Mesenchymal stem cell (in vitro differentiated cells and primary cell): ENCODE results near the gene DIO3.
A peak's percentile ranks its signal among the peaks of the same experiment; 100 is the strongest.

Source experiments
- DNase-seq: peaks from one replicate; pipeline ENCODE4 v3.0.0-alpha.2; 2013
- H2AFZ ChIP-seq: one replicate; pipeline ENCODE4 v1.6.1; 2013; ENCODE audit warnings: low read depth, mild to moderate bottlenecking, control low read depth, inconsistent platforms, low read length, moderate library complexity
- H2AK5ac ChIP-seq: 2 replicates; pipeline ENCODE4 v1.6.1; 2013; ENCODE audit warnings: low read length, moderate library complexity, mild to moderate bottlenecking, inconsistent platforms; ENCODE audit not compliant: severe bottlenecking
- H2BK120ac ChIP-seq: one replicate; pipeline ENCODE4 v1.6.1; 2013; ENCODE audit warnings: low read depth, mild to moderate bottlenecking, inconsistent platforms, low read length, moderate library complexity
- H2BK12ac ChIP-seq, 2 experiments: one replicate each; pipeline ENCODE4 v1.6.1; 2013; ENCODE audit warnings: inconsistent platforms in 2 of 2, low read length in 2 of 2, mild to moderate bottlenecking in 2 of 2, moderate library complexity in 2 of 2, control low read depth in 1 of 2
- H2BK15ac ChIP-seq: one replicate; pipeline ENCODE4 v1.6.1; 2013; ENCODE audit warnings: mild to moderate bottlenecking, low read depth, inconsistent platforms; ENCODE audit not compliant: poor library complexity, severe bottlenecking
- H2BK5ac ChIP-seq: 2 replicates; pipeline ENCODE4 v1.6.1; 2013; ENCODE audit warnings: low read depth, mild to moderate bottlenecking, low read length, control low read depth, inconsistent platforms; ENCODE audit not compliant: poor library complexity, severe bottlenecking
- H3K14ac ChIP-seq, 2 experiments: one replicate each; pipeline ENCODE4 v1.6.1; 2013; ENCODE audit warnings: inconsistent platforms in 2 of 2, low read length in 2 of 2, control low read depth in 1 of 2, mild to moderate bottlenecking in 1 of 2, moderate library complexity in 1 of 2
- H3K18ac ChIP-seq, 2 experiments: one replicate each; pipeline ENCODE4 v1.6.1; 2013; ENCODE audit warnings: inconsistent platforms in 2 of 2, low read length in 2 of 2, control low read depth in 1 of 2, low read depth in 1 of 2, mild to moderate bottlenecking in 1 of 2
- H3K23ac ChIP-seq, 2 experiments: one replicate each; pipeline ENCODE4 v1.6.1; 2013; ENCODE audit warnings: inconsistent platforms in 2 of 2, low read length in 2 of 2, mild to moderate bottlenecking in 2 of 2, moderate library complexity in 2 of 2, control low read depth in 1 of 2
- H3K27ac ChIP-seq: 2 replicates; pipeline ENCODE4 v1.5.1; 2013; ENCODE audit warnings: mild to moderate bottlenecking, moderate library complexity, low read length, control low read depth, inconsistent platforms; ENCODE audit not compliant: poor library complexity, severe bottlenecking
- H3K27me3 ChIP-seq, 2 experiments: 2 replicates each; pipeline versions ENCODE4 v1.6.1 to v1.7.0; 2013; ENCODE audit warnings: low read length in 2 of 2, mild to moderate bottlenecking in 2 of 2, moderate library complexity in 2 of 2, control low read depth in 1 of 2, inconsistent platforms in 1 of 2; ENCODE audit not compliant: control insufficient read depth in 1 of 2, insufficient read depth in 1 of 2
- H3K36me3 ChIP-seq, 2 experiments: 2 replicates each; pipeline versions ENCODE4 v1.6.1 to v1.7.0; 2013; ENCODE audit warnings: low read length in 2 of 2, control low read depth in 1 of 2, inconsistent platforms in 1 of 2, low read depth in 1 of 2, mild to moderate bottlenecking in 1 of 2; ENCODE audit not compliant: insufficient read depth in 2 of 2, control insufficient read depth in 1 of 2
- H3K4ac ChIP-seq, 2 experiments: one replicate each; pipeline ENCODE4 v1.6.1; 2013; ENCODE audit warnings: inconsistent platforms in 2 of 2, low read length in 2 of 2, mild to moderate bottlenecking in 2 of 2, moderate library complexity in 2 of 2, control low read depth in 1 of 2, low read depth in 1 of 2
- H3K4me1 ChIP-seq: 2 replicates; pipeline ENCODE4 v1.6.1; 2013; ENCODE audit warnings: low read depth, low read length, control low read depth; ENCODE audit not compliant: control insufficient read depth, insufficient read depth
- H3K4me2 ChIP-seq: 2 replicates; pipeline ENCODE4 v1.6.1; 2013; ENCODE audit warnings: low read length, mild to moderate bottlenecking, inconsistent platforms; ENCODE audit not compliant: poor library complexity, severe bottlenecking
- H3K4me3 ChIP-seq, 2 experiments: 2 replicates each; pipeline versions ENCODE4 v1.5.1 to v1.7.0; 2013; ENCODE audit warnings: low read length in 2 of 2, mild to moderate bottlenecking in 2 of 2, control low read depth in 1 of 2, low read depth in 1 of 2; ENCODE audit not compliant: insufficient read depth in 1 of 2
- H3K79me1 ChIP-seq: replicated peaks from 2 replicates; pipeline ENCODE4 v1.6.1; 2013; ENCODE audit warnings: mild to moderate bottlenecking, control low read depth, low read length, inconsistent platforms; ENCODE audit not compliant: poor library complexity, severe bottlenecking
- H3K9ac ChIP-seq: 2 replicates; pipeline ENCODE4 v1.7.0; 2013; ENCODE audit warnings: mild to moderate bottlenecking, low read length, moderate library complexity
- H3K9me3 ChIP-seq: 2 replicates; pipeline ENCODE4 v1.7.0; 2013; ENCODE audit warnings: mild to moderate bottlenecking, low read length; ENCODE audit not compliant: control insufficient read depth
- H4K8ac ChIP-seq: one replicate; pipeline ENCODE4 v1.6.1; 2013; ENCODE audit warnings: inconsistent platforms, mild to moderate bottlenecking, low read length, moderate library complexity
- H4K91ac ChIP-seq: one replicate; pipeline ENCODE4 v1.6.1; 2013; ENCODE audit warnings: mild to moderate bottlenecking, low read length, inconsistent platforms
- WGBS: methylation state at CpG from one replicate; pipeline ENCODE4 v1.1.7; 2013; ENCODE audit warnings: mixed read lengths; 5-methylcytosine and 5-hydroxymethylcytosine counted together

Gene DIO3

GRCh38 chr14:101579372-101580080 is 18.2 kb downstream of the DIO3 start:
- no peak overlapping the region for H3K9ac ChIP-seq
- no peak overlapping the region for H2BK5ac ChIP-seq
- H3K4me3 ChIP-seq = no peak overlapping the region
- H3K36me3 ChIP-seq = no peaks in the 10 kb centered on the region
- H3K4me2 ChIP-seq = no peak overlapping the region
- H4K91ac ChIP-seq = no peak overlapping the region
- no peak overlapping the region for H4K8ac ChIP-seq
- H2AFZ ChIP-seq = no peak overlapping the region
- H3K27ac ChIP-seq = no peak overlapping the region
- H3K27me3 ChIP-seq = peaks cover 13 to 74% of the 10 kb centered on the region in 2 experiments
- no peak overlapping the region for H2BK120ac ChIP-seq
- no peak overlapping the region for H3K14ac ChIP-seq
- H3K79me1 ChIP-seq = no peaks in the 10 kb centered on the region
- peaks cover 2% of the 10 kb centered on the region for H3K4me1 ChIP-seq
- DNase-seq = no peak
- H3K23ac ChIP-seq = no peak overlapping the region
- H2BK12ac ChIP-seq = no peak overlapping the region
- 79% methylated on average over 11 of the region's 11 CpGs for WGBS
- H3K18ac ChIP-seq = no peak overlapping the region
- no peak overlapping the region for H2AK5ac ChIP-seq
- H3K4ac ChIP-seq = no peak overlapping the region
- H2BK15ac ChIP-seq = no peak overlapping the region
- peaks cover 9% of the 10 kb centered on the region for H3K9me3 ChIP-seq

- Histone ChIP-seq H3K4me2 (no peak overlapping the region), H4K91ac (no peak overlapping the region), H2AK5ac (no peak overlapping the region), H4K8ac (no peak overlapping the region), H3K27ac (no peak overlapping the region), H3K9ac (no peak overlapping the region), H2BK5ac (no peak overlapping the region), H3K27me3 (peaks cover 13 to 75% of the 10 kb centered on the region in 2 experiments), H3K4me1 (peaks cover 2% of the 10 kb centered on the region), H2BK15ac (no peak overlapping the region), H3K23ac (no peak overlapping the region), H3K18ac (no peak overlapping the region), H3K36me3 (no peaks in the 10 kb centered on the region), H3K4ac (no peak overlapping the region), H2AFZ (no peak overlapping the region), H3K4me3 (no peak overlapping the region), H3K14ac (no peak overlapping the region), H3K79me1 (no peaks in the 10 kb centered on the region), H2BK120ac (no peak overlapping the region), H3K9me3 (peaks cover 9% of the 10 kb centered on the region), H2BK12ac (no peak overlapping the region)
- DNase-seq = no peak
- 88% methylated on average over 9 of the region's 9 CpGs for WGBS
These were observed 20.5 kb downstream of the DIO3 start for GRCh38 chr14:101581806-101582205.

- no peak overlapping the region for H3K9ac ChIP-seq
- H3K27me3 ChIP-seq = peaks cover 10 to 74% of the 10 kb centered on the region in 2 experiments
These were observed 21.0 kb downstream of the DIO3 start for GRCh38 chr14:101582294-101582693.

GRCh38 chr14:101583006-101583714 is 21.9 kb downstream of the DIO3 start:
- no peak overlapping the region for H2AFZ ChIP-seq
- WGBS = 87% methylated on average over 14 of the region's 18 CpGs
- no peak for DNase-seq

More at GRCh38 chr14:101582294-101582693, 21.0 kb downstream of the DIO3 start:
- Histone ChIP-seq H2BK5ac (no peak overlapping the region), H2AFZ (no peak overlapping the region), H3K4me3 (no peak overlapping the region), H4K91ac (no peak overlapping the region), H3K18ac (no peak overlapping the region), H3K9me3 (peaks cover 9% of the 10 kb centered on the region), H3K23ac (no peak overlapping the region), H2AK5ac (no peak overlapping the region), H3K36me3 (no peaks in the 10 kb centered on the region), H3K4me2 (no peak overlapping the region), H2BK15ac (no peak overlapping the region), H3K4ac (no peak overlapping the region), H3K14ac (no peak overlapping the region), H2BK12ac (no peak overlapping the region), H3K4me1 (peaks cover 2% of the 10 kb centered on the region), H3K79me1 (no peaks in the 10 kb centered on the region), H4K8ac (no peak overlapping the region), H3K27ac (no peak overlapping the region), H2BK120ac (no peak overlapping the region)
- WGBS = 83% methylated on average over 4 of the region's 5 CpGs
- DNase-seq = no peak

More at GRCh38 chr14:101583006-101583714, 21.9 kb downstream of the DIO3 start:
- Histone ChIP-seq H4K91ac (no peak overlapping the region), H3K9ac (no peak overlapping the region), H2BK120ac (no peak overlapping the region), H3K14ac (no peak overlapping the region), H2BK5ac (no peak overlapping the region), H3K27me3 (peaks cover 9 to 74% of the 10 kb centered on the region in 2 experiments), H3K9me3 (peaks cover 9% of the 10 kb centered on the region), H3K18ac (no peak overlapping the region), H2AK5ac (no peak overlapping the region), H4K8ac (no peak overlapping the region), H3K23ac (no peak overlapping the region), H3K79me1 (no peaks in the 10 kb centered on the region), H3K27ac (no peak overlapping the region), H3K4ac (no peak overlapping the region), H2BK15ac (no peak overlapping the region), H3K4me3 (peak overlapping the region in 1 of 2 experiments; percentile 3), H3K4me2 (no peak overlapping the region), H3K36me3 (no peaks in the 10 kb centered on the region), H2BK12ac (no peak overlapping the region), H3K4me1 (peaks cover 2% of the 10 kb centered on the region)
